HCT116 (cell line): ENCODE measurements around the gene NLRP5. TPM values are rescaled to one million over a fixed set of nuclear protein-coding genes. Genes with fewer than 3 reads are reported as not detected.

ENCODE experiments used
- ATAC-seq: fragments of 200-7000 bp; cut with Tn5 transposase; 2 replicates; pipeline ENCODE4 v1.9.1; 2020; ENCODE audit warnings: mild to moderate bottlenecking, moderate library complexity
- BruUV-seq: library from RNA; stranded (reverse); fragments of 400-500 nt; replicated peaks from 2 replicates; lab custom pipeline; 2021; lab: Mats Ljungman, UMichigan
- CTCF ChIA-PET: fragments of 300-600 bp; sonication (Branson Sonifier 250); formaldehyde crosslinking; loops from one replicate; lab custom pipeline; 2021; ENCODE audit warnings: antibody characterized with exemption; lab: Charles Lee
- POLR2A ChIA-PET: fragments of 300-600, 350-600 bp; sonication (Branson Sonifier 250); formaldehyde crosslinking; loops from one replicate; lab custom pipeline; 2021; ENCODE audit warnings: antibody characterized with exemption; lab: Charles Lee
- RAD21 ChIA-PET, 2 experiments: fragments of 300-600 bp; sonication (Branson Sonifier 250); formaldehyde crosslinking; loops; one replicate each; lab custom pipeline; 2023; ENCODE audit warnings: low total read pairs in 2 of 2; ENCODE audit not compliant: uncharacterized antibody in 2 of 2, unreplicated experiment in 2 of 2, low non-redundant PET in 1 of 2; lab: Charles Lee
- DNase-seq: peaks from one replicate; pipeline ENCODE4 v3.0.0-alpha.2; 2010; ENCODE audit warnings: low read depth, low spot score
- H2AFZ ChIP-seq: fragments of 200-600 bp; shearing (Covaris generic), sonication (generic); 2 replicates; pipeline ENCODE4 v1.6.1; 2017; ENCODE audit warnings: low read depth, mixed run types, mixed read lengths, antibody characterized with exemption, low read length; ENCODE audit not compliant: poor library complexity, severe bottlenecking
- H3K27ac ChIP-seq: 2 replicates; pipeline ENCODE4 v1.5.1; 2012; ENCODE audit warnings: low read depth, low read length
- H3K27me3 ChIP-seq: fragments of 200-600 bp; sonication (generic); 2 replicates; pipeline ENCODE4 v1.6.1; 2016; ENCODE audit warnings: mixed run types, low read length, mixed read lengths; ENCODE audit not compliant: insufficient read depth
- H3K36me3 ChIP-seq, 2 experiments: fragments of 200-500 bp in 1 of 2; fragments of 200-600 bp in 1 of 2; sonication (Bioruptor generic) in 1 of 2; sonication (generic) in 1 of 2; 2 replicates each; pipeline versions ENCODE4 v1.5.1 to v1.6.1; 2014 to 2016; ENCODE audit warnings: low read length in 2 of 2, inconsistent platforms in 1 of 2, mixed read lengths in 1 of 2, mixed run types in 1 of 2; ENCODE audit not compliant: insufficient read depth in 2 of 2, control insufficient read depth in 1 of 2
- H3K4me1 ChIP-seq, 2 experiments: fragments of 200-600 bp in 1 of 2; sonication (generic) in 1 of 2; 2 replicates each; pipeline versions ENCODE4 v1.5.1 to v1.6.1; 2012 to 2017; ENCODE audit warnings: low read length in 2 of 2, inconsistent platforms in 1 of 2, mild to moderate bottlenecking in 1 of 2, mixed read lengths in 1 of 2, mixed run types in 1 of 2, moderate library complexity in 1 of 2; ENCODE audit not compliant: insufficient read depth in 2 of 2, control insufficient read depth in 1 of 2
- H3K4me2 ChIP-seq: fragments of 200-600 bp; sonication (generic); 2 replicates; pipeline ENCODE4 v1.6.1; 2017; ENCODE audit warnings: mixed run types, low read length, mixed read lengths
- H3K4me3 ChIP-seq, 2 experiments: fragments of 200-600 bp in 1 of 2; sonication (generic) in 1 of 2; replicated peaks in 1 of 2; 2 replicates each; pipeline ENCODE4 v1.5.1; 2011 to 2016; ENCODE audit warnings: low read length in 2 of 2, control low read depth in 1 of 2, low read depth in 1 of 2, mild to moderate bottlenecking in 1 of 2, mixed read lengths in 1 of 2, mixed run types in 1 of 2
- H3K79me2 ChIP-seq: fragments of 200-600 bp; sonication (generic); 2 replicates; pipeline ENCODE4 v1.6.1; 2017; ENCODE audit warnings: mild to moderate bottlenecking, mixed run types, low read length, moderate library complexity, mixed read lengths; ENCODE audit not compliant: insufficient read depth
- H3K9ac ChIP-seq: fragments of 200-600 bp; sonication (generic); 2 replicates; pipeline ENCODE4 v1.6.1; 2016; ENCODE audit warnings: low read length, mixed read lengths
- H3K9me2 ChIP-seq: fragments of 200-600 bp; sonication (generic), shearing (Covaris generic); 2 replicates; pipeline ENCODE4 v1.6.1; 2017; ENCODE audit warnings: mixed run types, mild to moderate bottlenecking, moderate library complexity; ENCODE audit not compliant: insufficient read depth
- H3K9me3 ChIP-seq, 2 experiments: fragments of 200-500 bp in 1 of 2; fragments of 200-600 bp in 1 of 2; sonication (Bioruptor generic) in 1 of 2; sonication (generic) in 1 of 2; 2 replicates each; pipeline ENCODE4 v1.6.1; 2014 to 2017; ENCODE audit warnings: low read length in 2 of 2, mixed read lengths in 2 of 2, inconsistent platforms in 1 of 2, low read depth in 1 of 2, mild to moderate bottlenecking in 1 of 2, mixed run types in 1 of 2, moderate library complexity in 1 of 2; ENCODE audit not compliant: control insufficient read depth in 1 of 2, insufficient read depth in 1 of 2
- H4K20me1 ChIP-seq: fragments of 200-600 bp; sonication (generic), shearing (Covaris generic); 2 replicates; pipeline ENCODE4 v1.6.1; 2017; ENCODE audit warnings: mixed run types, mild to moderate bottlenecking, moderate library complexity; ENCODE audit not compliant: insufficient read depth
- CBX3 ChIP-seq: IDR thresholded peaks from 2 replicates; pipeline ENCODE4 v1.6.1; 2012; ENCODE audit warnings: low read depth
- CEBPB ChIP-seq: IDR thresholded peaks from 2 replicates; pipeline ENCODE4 v1.6.1; 2012; ENCODE audit warnings: low read depth
- CTCF ChIP-seq, 3 experiments: fragments of 200-600 bp in 1 of 3; sonication (generic) in 1 of 3; IDR thresholded peaks in 2 of 3; conservative IDR thresholded peaks in 1 of 3; 2 replicates each; pipeline ENCODE4 v1.5.1; 2012 to 2017; ENCODE audit warnings: low read depth in 2 of 3, low read length in 2 of 3, antibody characterized with exemption in 1 of 3, borderline replicate concordance in 1 of 3, control low read depth in 1 of 3, mild to moderate bottlenecking in 1 of 3, mixed read lengths in 1 of 3, mixed run types in 1 of 3, moderate library complexity in 1 of 3; ENCODE audit not compliant: insufficient read depth in 1 of 3
- ELF1 ChIP-seq: IDR thresholded peaks from 2 replicates; pipeline ENCODE4 v1.6.1; 2012; ENCODE audit warnings: low read depth, borderline replicate concordance
- EZH2 ChIP-seq: fragments of 200-600 bp; sonication (generic); IDR thresholded peaks from 2 replicates; pipeline ENCODE4 v1.6.1; 2017; ENCODE audit warnings: antibody characterized with exemption, mixed run types
- EZH2phosphoT487 ChIP-seq: fragments of 200-600 bp; IDR thresholded peaks from 2 replicates; pipeline ENCODE4 v1.6.1; 2018; ENCODE audit warnings: antibody characterized with exemption, borderline replicate concordance
- MAX ChIP-seq: IDR thresholded peaks from 2 replicates; pipeline ENCODE4 v1.6.1; 2012
- POLR2AphosphoS5 ChIP-seq: IDR thresholded peaks from 2 replicates; pipeline ENCODE4 v1.6.1; 2011; ENCODE audit warnings: mild to moderate bottlenecking, low read depth, low read length, moderate library complexity
- SIN3A ChIP-seq: IDR thresholded peaks from 2 replicates; pipeline ENCODE4 v1.6.1; 2012; ENCODE audit warnings: low read depth
- TCF7L2 ChIP-seq: IDR thresholded peaks from 2 replicates; pipeline ENCODE4 v1.7.0; 2011; ENCODE audit warnings: borderline replicate concordance, inconsistent platforms; ENCODE audit not compliant: insufficient read depth, insufficient read length; ENCODE audit errors: extremely low read depth
- YY1 ChIP-seq: IDR thresholded peaks from 2 replicates; pipeline ENCODE4 v1.6.1; 2011; ENCODE audit warnings: low read length, low read depth, moderate library complexity, mild to moderate bottlenecking; ENCODE audit not compliant: insufficient replicate concordance; ENCODE audit errors: extremely low read depth
- ZBTB33 ChIP-seq: IDR thresholded peaks from 2 replicates; pipeline ENCODE4 v1.6.1; 2011; ENCODE audit warnings: mild to moderate bottlenecking, low read length, moderate library complexity; ENCODE audit not compliant: insufficient replicate concordance; ENCODE audit errors: extremely low read depth
- ZFX ChIP-seq: fragments of 450-650 bp; IDR thresholded peaks from 2 replicates; pipeline ENCODE4 v1.6.1; 2017
- intact Hi-C: fragments of 100-400 bp; cut with micrococcal nuclease; formaldehyde crosslinking; loops from 2 replicates; pipeline ENCODE4 v1.10.0; 2022
- total RNA-seq: library from RNA; stranded (reverse); gene quantifications from one replicate; pipeline ENCODE4 v1.2.1, GENCODE V29; 2021; ENCODE audit not compliant: unreplicated experiment

NLRP5 gene
- total RNA-seq, 1 experiment from 2014 or later: 0.30 TPM

GRCh38 chr19:55962186-55962585 lies 24.4 kb upstream of the NLRP5 start:
- intact Hi-C loops: no loop called here
- Histone ChIP-seq H3K27me3 (no peaks in the 10 kb centered on the region), H2AFZ (no peak overlapping the region), H3K4me2 (no peak overlapping the region), H3K4me1 (peaks cover 0 to 3% of the 10 kb centered on the region in 2 experiments; a peak in 1 of 4 replicates), H3K79me2 (no peaks in the 10 kb centered on the region), H3K4me3 (no peak overlapping the region), H3K9me2 (no peaks in the 10 kb centered on the region), H3K9me3 (no peaks in the 10 kb centered on the region), H3K27ac (no peak overlapping the region), H3K9ac (no peak overlapping the region), H4K20me1 (no peaks in the 10 kb centered on the region), H3K36me3 (no peaks in the 10 kb centered on the region)
- ATAC-seq: no peak
- RAD21 ChIA-PET: no interaction called here
- CTCF ChIA-PET: no interaction called here
- no peak for DNase-seq
- POLR2A ChIA-PET: no interaction called here
- TF ChIP-seq EZH2 (no peak), CEBPB (no peak), ZFX (no peak), POLR2AphosphoS5 (no peak), SIN3A (no peak), CTCF (IDR thresholded peaks at IDR 0.05 in 2 of 3, conservative IDR thresholded peaks at IDR 0.05 in 1 of 3; ENCODE audit: borderline replicate concordance in 1 of 3, insufficient read depth in 1 of 3, low read depth in 2 of 3, low read length in 2 of 3) (no peak), EZH2phosphoT487 (no peak), CBX3 (no peak), YY1 (no peak), ZBTB33 (no peak), TCF7L2 (no peak), ELF1 (no peak), MAX (no peak)
- no TSS peak for BruUV-seq
